GM21737 (cell line): ENCODE data around the gene METAP1D.

Source experiments
- ATAC-seq: cut with Tn5 transposase; IDR thresholded peaks from one replicate; pipeline ENCODE4 v1.9.1; 2021; ENCODE audit warnings: mild to moderate bottlenecking, moderate library complexity; ENCODE audit not compliant: unreplicated experiment

The METAP1D gene

GRCh38 chr2:172129404-172129803 is 129.7 kb downstream of the METAP1D start:
- ATAC-seq = no peak
